ENCODE measurements around the gene KANSL1. TPM values are rescaled to one million over a fixed set of nuclear protein-coding genes. Genes with fewer than 3 reads are reported as not detected.
A peak's percentile ranks its signal among the peaks of the same experiment; 100 is the strongest.

The KANSL1 gene
- total and polyA plus RNA-seq, 10 of the 15 experiments (the other 5 are each of a cell fraction or from before 2014, with no cell fraction given), result 4.7 to 60.6 (median 28.0) TPM

DNA sequence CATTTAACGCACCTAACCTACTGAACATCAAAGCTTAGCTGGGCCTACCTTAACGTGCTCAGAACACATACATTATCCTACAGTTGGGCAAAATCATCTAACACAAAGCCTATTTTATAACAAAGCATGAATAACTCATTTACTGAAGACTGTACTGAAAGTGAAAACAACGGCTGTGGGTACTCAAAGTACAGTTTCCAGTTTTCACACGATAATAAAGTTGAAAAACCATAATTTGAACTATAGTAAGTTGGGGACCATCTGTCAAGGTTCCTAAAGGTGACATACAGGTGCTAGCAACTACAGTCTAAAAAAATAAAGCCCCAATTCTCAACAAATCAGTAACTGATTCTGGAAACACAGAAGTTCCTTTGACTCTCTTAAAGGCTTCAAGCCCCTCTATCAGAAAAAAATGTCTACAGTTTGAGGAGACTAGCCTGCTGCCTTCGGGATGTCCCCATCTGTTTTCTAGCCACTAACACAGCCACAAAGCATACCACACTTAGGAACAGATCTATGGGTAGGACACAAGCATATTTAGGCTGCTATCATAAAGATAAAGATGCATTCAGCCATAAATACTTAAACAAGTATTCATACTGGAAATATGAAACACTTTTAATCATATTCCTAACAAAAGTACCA lies 71.3 kb downstream of the KANSL1 start (continued):
- TF ChIP-seq, protein P1, sequence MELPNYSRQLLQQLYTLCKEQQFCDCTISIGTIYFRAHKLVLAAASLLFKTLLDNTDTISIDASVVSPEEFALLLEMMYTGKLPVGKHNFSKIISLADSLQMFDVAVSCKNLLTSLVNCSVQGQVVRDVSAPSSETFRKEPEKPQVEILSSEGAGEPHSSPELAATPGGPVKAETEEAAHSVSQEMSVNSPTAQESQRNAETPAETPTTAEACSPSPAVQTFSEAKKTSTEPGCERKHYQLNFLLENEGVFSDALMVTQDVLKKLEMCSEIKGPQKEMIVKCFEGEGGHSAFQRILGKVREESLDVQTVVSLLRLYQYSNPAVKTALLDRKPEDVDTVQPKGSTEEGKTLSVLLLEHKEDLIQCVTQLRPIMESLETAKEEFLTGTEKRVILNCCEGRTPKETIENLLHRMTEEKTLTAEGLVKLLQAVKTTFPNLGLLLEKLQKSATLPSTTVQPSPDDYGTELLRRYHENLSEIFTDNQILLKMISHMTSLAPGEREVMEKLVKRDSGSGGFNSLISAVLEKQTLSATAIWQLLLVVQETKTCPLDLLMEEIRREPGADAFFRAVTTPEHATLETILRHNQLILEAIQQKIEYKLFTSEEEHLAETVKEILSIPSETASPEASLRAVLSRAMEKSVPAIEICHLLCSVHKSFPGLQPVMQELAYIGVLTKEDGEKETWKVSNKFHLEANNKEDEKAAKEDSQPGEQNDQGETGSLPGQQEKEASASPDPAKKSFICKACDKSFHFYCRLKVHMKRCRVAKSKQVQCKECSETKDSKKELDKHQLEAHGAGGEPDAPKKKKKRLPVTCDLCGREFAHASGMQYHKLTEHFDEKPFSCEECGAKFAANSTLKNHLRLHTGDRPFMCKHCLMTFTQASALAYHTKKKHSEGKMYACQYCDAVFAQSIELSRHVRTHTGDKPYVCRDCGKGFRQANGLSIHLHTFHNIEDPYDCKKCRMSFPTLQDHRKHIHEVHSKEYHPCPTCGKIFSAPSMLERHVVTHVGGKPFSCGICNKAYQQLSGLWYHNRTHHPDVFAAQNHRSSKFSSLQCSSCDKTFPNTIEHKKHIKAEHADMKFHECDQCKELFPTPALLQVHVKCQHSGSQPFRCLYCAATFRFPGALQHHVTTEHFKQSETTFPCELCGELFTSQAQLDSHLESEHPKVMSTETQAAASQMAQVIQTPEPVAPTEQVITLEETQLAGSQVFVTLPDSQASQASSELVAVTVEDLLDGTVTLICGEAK (IDR thresholded peaks at IDR 0.05; ENCODE audit: borderline replicate concordance), result peak; percentile 71; the same call in 1 of the 2 replicates
- no peak for TF ChIP-seq SMAD1 (IDR thresholded peaks at IDR 0.05; ENCODE audit: low read depth, partially characterized antibody)
- TF ChIP-seq, protein P2, sequence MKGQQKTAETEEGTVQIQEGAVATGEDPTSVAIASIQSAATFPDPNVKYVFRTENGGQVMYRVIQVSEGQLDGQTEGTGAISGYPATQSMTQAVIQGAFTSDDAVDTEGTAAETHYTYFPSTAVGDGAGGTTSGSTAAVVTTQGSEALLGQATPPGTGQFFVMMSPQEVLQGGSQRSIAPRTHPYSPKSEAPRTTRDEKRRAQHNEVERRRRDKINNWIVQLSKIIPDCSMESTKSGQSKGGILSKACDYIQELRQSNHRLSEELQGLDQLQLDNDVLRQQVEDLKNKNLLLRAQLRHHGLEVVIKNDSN (IDR thresholded peaks at IDR 0.05; ENCODE audit: borderline replicate concordance, extremely low read length, insufficient read depth, low read depth, low read length), result no peak

DNA sequence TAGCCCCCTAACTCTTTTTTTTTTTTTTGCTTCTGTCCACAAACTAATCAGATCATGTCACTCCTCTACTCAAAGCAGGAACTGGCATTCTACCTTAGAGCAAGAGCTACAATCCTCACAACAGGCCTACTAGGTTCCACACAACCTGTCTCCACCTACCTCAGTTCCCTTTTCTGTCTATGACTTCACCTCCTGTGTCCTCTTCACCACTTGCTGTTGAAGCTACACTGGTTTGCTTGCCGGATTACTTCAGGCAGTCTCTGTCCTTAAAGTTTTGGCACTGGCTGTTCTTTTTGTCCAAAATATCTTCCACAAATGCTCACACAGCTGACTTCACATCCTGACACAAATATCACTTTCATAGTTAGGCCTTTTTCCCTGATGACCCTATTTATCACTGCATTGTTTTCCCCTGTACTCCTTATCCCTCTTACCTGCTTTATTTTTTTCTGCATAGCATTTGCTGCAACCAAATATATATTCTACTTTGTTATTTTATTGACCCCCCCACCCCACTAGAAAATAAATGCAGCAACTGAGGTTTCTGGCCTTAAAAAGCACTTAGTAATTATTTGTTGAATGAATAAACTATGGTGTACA lies 72.0 kb downstream of the KANSL1 start:
- RAD21 ChIA-PET (ENCODE audit: unreplicated experiment), result interaction anchor here (0.8 to 3.5 kb wide), 12 partner anchors 16 to 66 kb away, joined by 3 to 33 read pairs (median 6); no protein-coding TSS in a partner anchor
- intact Hi-C loops (cut with micrococcal nuclease; ENCODE audit: unreplicated experiment), result no loop called here
- POLR2A ChIA-PET, result interaction anchor here (0.6 to 3.2 kb wide), 14 partner anchors 10 to 1000 kb away, joined by 3 to 23 read pairs (median 4); partner anchors contain the start of gene KANSL1
- Histone ChIP-seq H3K79me2 (ENCODE audit: control insufficient read depth, insufficient read depth, low read length) (peaks cover 96% of the 10 kb centered on the region), H2AFZ (ENCODE audit: control insufficient read depth, low read depth, low read length) (no peak overlapping the region), H3K9ac (ENCODE audit: control insufficient read depth, insufficient read depth, low read length) (peak overlapping the region; percentile 11; the same call in 1 of the 2 replicates), H3K9me3 (replicated peaks; ENCODE audit: control insufficient read depth, insufficient read depth, low read length) (no peaks in the 10 kb centered on the region), H3K4me3 (peak overlapping the region; percentile 13; the same call in 1 of the 2 replicates), H3K27ac (ENCODE audit: control insufficient read depth, insufficient read depth) (peak overlapping the region; percentile 62), H3K27me3 (replicated peaks in 1 of 2; ENCODE audit: control insufficient read depth in 2 of 2, insufficient read depth in 2 of 2, low read length in 1 of 2) (no peaks in the 10 kb centered on the region), H3K36me3 (ENCODE audit: control insufficient read depth in 2 of 2, insufficient read depth in 2 of 2, low read length in 1 of 2) (peaks cover 2 to 3% of the 10 kb centered on the region in 2 experiments; a peak in 2 of 4 replicates), H3K4me2 (ENCODE audit: control insufficient read depth, insufficient read depth) (peak overlapping the region; percentile 90), H3K4me1 (ENCODE audit: control insufficient read depth, insufficient read depth, low read length) (peaks cover 59% of the 10 kb centered on the region), H4K20me1 (ENCODE audit: control insufficient read depth, insufficient read depth) (0 out of 2 replicates have a peak, but pooled peaks cover 8% of the 10 kb centered on the region)
- peak; percentile 48 for DNase-seq (ENCODE audit: low read depth, low spot score)
- 75% methylated on average over 1 of the region's 1 CpG for WGBS (ENCODE audit: insufficient coverage, insufficient replicate concordance, low lambda C conversion rate, missing lambda C conversion rate)
- CTCF ChIA-PET, result interaction anchor here (0.7 to 3.8 kb wide), 11 partner anchors 12 to 92 kb away, joined by 3 to 24 read pairs (median 10); partner anchors contain the start of gene KANSL1
- SMC1A ChIA-PET (ENCODE audit: uncharacterized antibody, unreplicated experiment), result interaction anchor here (1.0 to 9.1 kb wide), 20 partner anchors 8 to 93 kb away, joined by 3 to 113 read pairs (median 9); partner anchors contain the start of gene KANSL1
- in situ Hi-C loops (cut with MboI), result no loop called here
- BruUV-seq (replicated peaks), result TSS peak; percentile 18
- peak; percentile 80 for ATAC-seq
- FAIRE-seq, result no peak
- TF ChIP-seq SMAD5 (IDR thresholded peaks at IDR 0.05; ENCODE audit: low read depth) (no peak), TBL1XR1 (IDR thresholded peaks at IDR 0.05; ENCODE audit: low read depth, low read length) (0 out of 2 replicates have a peak, but pooled peaks have one; percentile 32), NR2C2 (IDR thresholded peaks at IDR 0.05; ENCODE audit: borderline replicate concordance, control insufficient read depth, insufficient read length, low read depth) (no peak), GABPA (IDR thresholded peaks at IDR 0.05; ENCODE audit: low read depth) (0 out of 2 replicates have a peak, but pooled peaks have one; percentile 10), SIN3A (IDR thresholded peaks at IDR 0.05; ENCODE audit: low read depth, low read length) (no peak), HDGF (IDR thresholded peaks at IDR 0.05) (peak; percentile 71; the same call in 1 of the 2 replicates), CBFB (IDR thresholded peaks at IDR 0.05; ENCODE audit: low read depth) (no peak)
- TF ChIP-seq, protein P3, sequence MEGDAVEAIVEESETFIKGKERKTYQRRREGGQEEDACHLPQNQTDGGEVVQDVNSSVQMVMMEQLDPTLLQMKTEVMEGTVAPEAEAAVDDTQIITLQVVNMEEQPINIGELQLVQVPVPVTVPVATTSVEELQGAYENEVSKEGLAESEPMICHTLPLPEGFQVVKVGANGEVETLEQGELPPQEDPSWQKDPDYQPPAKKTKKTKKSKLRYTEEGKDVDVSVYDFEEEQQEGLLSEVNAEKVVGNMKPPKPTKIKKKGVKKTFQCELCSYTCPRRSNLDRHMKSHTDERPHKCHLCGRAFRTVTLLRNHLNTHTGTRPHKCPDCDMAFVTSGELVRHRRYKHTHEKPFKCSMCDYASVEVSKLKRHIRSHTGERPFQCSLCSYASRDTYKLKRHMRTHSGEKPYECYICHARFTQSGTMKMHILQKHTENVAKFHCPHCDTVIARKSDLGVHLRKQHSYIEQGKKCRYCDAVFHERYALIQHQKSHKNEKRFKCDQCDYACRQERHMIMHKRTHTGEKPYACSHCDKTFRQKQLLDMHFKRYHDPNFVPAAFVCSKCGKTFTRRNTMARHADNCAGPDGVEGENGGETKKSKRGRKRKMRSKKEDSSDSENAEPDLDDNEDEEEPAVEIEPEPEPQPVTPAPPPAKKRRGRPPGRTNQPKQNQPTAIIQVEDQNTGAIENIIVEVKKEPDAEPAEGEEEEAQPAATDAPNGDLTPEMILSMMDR (IDR thresholded peaks at IDR 0.05 in 2 of 3, conservative IDR thresholded peaks at IDR 0.05 in 1 of 3; ENCODE audit: control insufficient read depth in 2 of 3, extremely low read depth in 1 of 3, insufficient read depth in 1 of 3, low read depth in 3 of 3, low read length in 3 of 3), result no peak
